NB4 (cell line): ENCODE measurements around the gene NKX2-1.
"Not testable (repeated sequence)": the region's sequence is repeated elsewhere in the genome, so short reads cannot be mapped to it uniquely, and the experiment has no call there.

Source experiments
- MYC ChIP-seq: IDR thresholded peaks from 2 replicates; pipeline ENCODE4 v1.6.1; 2011; ENCODE audit warnings: low read depth, low read length
- POLR2A ChIP-seq: IDR thresholded peaks from 2 replicates; pipeline ENCODE4 v1.6.1; 2011; ENCODE audit warnings: mild to moderate bottlenecking; ENCODE audit not compliant: insufficient read length; ENCODE audit errors: extremely low read depth
- TF ChIP-seq, protein P1 (sequence below): IDR thresholded peaks from one replicate; pipeline ENCODE4 v1.5.1; 2012; ENCODE audit warnings: low read depth, low read length

DNA sequence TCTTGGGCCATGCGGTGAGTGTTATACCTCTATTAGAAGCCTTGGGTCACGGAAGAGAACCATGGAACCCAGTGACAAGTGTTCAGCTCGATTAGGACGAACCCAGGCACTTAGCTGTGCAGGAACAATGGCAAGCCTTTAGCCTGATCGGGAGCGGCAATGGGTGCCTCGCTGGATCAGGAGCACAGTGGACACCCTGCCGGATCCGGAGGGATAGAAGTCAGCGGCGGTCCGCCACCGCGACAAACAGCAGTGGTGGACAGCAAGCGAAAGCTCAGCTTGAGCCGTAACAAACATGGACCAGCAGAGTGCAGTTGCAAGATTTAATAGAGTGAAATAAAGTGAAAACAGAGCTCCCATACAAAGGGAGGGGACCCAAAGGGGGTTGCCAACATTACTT is 24.2 kb upstream of the NKX2-1 start:
- TF ChIP-seq, protein P1, sequence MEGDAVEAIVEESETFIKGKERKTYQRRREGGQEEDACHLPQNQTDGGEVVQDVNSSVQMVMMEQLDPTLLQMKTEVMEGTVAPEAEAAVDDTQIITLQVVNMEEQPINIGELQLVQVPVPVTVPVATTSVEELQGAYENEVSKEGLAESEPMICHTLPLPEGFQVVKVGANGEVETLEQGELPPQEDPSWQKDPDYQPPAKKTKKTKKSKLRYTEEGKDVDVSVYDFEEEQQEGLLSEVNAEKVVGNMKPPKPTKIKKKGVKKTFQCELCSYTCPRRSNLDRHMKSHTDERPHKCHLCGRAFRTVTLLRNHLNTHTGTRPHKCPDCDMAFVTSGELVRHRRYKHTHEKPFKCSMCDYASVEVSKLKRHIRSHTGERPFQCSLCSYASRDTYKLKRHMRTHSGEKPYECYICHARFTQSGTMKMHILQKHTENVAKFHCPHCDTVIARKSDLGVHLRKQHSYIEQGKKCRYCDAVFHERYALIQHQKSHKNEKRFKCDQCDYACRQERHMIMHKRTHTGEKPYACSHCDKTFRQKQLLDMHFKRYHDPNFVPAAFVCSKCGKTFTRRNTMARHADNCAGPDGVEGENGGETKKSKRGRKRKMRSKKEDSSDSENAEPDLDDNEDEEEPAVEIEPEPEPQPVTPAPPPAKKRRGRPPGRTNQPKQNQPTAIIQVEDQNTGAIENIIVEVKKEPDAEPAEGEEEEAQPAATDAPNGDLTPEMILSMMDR, result not testable (repeated sequence)
- not testable (repeated sequence) for TF ChIP-seq POLR2A, MYC
